IPS DF 4.7 (cell line): ENCODE data around the gene ITGB5.
A peak's percentile ranks its signal among the peaks of the same experiment; 100 is the strongest.

Source experiments
- DNase-seq: peaks from one replicate; pipeline ENCODE4 v3.0.0-alpha.2; 2013; ENCODE audit warnings: low spot score; ENCODE audit errors: extremely low read depth

ITGB5 gene

DNA sequence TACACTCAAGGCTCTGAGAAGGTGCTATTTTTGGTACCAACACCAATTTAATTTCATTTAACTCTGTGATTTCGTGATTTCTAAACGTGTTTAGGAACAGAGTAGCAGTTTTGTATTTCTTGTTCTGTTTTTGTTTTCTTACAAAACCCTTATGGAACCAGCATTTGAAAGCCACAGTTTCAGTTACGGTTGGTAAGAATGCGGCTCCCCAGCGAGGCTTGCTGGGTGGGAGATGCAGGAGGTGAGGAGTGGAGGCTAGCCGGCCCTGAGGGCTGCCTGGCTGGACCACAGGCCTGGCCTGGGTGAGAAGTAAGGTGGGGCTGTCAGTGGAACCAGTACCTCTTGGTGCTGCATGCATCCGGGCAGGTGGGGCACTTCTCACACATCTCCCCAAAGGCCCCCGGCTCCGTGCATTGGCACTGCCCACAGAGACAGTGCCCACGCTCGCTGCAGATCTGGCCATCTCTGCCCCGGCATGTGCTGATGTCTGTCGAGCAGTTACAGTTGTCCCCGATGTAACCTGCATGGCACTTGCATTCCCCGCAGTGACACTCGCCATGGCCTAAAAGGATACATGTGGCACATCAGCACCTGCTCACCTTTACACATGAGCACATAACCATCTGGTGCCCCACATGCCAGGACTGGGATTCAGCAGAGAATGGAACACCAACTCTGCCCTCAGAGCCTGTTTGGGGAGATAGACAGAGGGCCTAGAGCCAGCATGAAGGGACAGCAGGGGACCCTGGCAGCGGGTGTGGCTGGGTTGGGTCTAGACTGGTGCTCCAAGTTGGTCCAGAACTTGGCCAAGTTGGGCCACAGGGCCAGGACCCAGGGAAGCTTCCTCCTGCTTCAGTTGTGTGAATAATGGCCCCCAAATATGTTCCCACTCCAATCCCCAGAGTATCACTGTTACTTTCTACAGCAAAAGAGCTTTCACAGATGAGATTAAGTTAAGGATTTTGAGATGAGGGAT, 113.5 kb downstream of the ITGB5 start:
- no peak for DNase-seq

DNA sequence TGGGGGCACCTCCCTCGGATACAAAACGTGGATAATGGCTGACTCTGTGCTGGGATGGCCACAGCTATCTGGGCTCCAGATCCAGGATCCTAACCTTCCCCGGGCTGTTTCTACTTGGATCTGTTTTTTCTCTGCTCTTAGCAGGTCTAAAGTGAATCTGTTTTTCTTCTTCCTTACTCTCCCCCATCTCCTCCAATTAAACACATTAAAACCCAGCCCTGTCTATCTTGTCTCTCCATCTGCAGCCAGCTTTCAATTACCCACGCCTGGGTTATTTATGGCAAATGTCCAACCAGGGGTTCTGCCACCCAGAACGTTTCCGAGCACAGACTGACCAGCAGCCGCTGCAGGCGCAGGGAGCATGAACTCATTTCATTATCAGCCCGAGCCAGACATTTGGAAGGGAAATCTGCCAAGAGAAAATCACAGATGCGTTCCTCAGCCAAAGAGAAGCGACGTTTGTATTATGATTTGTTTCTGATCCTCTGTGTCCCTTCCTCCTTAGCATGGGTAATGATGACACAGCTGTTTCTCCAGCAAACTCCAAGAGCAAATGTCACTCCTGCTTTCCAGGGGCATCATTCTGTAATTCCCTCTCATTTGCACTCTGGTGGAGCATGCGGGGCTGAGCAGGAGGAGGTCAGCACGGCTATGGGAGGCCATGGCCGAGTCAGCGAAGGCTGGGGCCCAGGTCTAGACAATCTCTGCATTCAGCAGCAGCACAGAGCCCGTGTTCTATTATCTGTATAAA, 114.9 kb downstream of the ITGB5 start:
- no peak for DNase-seq

DNA sequence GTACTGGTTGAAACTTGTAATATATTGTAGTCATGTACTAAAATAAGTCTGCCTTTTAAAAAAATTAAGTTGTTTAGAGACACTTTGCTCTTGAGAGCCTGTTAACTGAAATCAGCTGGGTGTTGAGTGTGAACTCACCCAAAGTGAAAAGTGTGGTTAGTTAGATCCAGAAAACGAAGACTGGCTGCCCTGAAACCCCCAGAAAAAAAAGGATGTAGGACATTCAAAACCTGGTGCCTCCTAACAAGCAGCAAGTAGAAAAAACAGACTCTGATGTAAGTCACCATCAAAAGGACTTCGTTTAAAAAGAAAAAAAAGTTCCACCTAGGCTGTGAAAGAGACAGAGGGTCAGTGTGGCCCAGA, 116.1 kb downstream of the ITGB5 start:
- no peak for DNase-seq

DNA sequence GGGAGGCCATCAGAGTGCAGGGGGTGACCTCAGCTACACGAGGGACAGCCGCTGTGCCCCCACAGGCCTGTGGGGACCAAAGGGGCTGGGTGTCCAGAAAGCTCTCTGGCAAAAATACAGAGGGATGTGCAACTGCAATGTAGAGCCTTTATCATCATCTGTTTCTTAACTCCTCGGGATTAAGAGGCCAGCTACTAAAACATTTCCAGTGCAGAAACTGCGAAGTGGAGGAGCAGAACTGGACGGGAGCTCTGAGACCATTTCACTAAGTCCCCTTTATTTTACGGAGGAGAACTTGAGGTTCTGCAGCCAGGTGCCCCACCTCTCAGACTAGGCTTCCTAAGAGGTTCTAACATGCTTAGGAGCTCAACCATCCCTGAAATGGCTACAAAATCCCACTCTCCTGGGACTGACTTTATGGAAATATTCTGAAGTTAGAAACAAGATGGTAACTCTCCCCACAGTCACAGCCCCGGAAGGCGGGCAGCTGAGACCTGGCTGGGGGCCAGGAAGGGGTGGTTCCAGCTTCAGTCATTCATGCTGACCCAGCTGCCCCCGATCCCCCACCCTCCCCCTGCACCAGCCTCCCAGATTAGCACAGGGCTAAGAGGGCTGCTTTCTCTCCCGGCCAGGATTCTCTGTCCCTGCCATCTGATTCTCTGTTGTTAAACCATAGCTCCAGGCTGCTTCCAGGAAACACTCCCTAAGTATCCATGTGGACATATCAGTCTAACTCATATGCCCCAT, 116.7 kb downstream of the ITGB5 start:
- DNase-seq, result no peak

DNA sequence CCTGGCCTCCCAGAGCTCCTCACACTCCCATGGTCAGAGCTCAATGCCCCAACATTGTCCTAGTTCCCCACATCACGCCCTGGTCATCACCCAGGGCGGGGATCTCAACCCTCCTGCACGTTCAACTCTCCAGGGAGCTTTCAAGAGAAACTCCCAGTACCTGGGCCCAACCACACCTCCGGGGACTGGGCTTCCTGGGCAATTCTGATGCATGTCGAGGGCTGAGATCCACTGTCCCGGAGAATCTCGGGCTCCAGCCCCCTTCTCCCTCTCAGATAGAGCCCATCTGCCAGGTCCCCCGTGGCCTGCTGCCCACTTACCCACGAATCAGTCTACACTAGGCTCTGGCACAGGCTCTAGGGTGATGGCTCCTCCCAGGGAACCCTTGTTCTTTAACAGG, 117.7 kb downstream of the ITGB5 start:
- no peak for DNase-seq

DNA sequence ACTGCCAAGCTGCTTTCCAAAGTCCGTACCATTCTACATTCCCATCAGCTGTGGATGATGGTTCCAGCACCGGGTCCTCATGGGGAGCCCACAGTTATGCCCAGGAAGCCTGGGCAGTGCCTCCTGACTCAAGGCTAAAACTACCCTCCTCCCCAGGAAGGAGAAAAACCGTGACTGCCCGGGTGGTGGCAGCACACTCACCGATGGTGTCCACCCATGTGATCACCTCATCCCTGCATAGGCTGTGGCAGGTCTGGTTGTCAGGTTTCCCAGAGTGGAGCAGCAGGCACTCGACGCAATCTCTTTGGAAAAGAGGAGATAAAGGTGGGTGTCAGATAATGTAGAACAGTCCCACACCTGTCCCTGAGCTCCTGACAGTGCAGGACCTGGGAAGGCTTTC, 118.4 kb downstream of the ITGB5 start:
- DNase-seq, result no peak

DNA sequence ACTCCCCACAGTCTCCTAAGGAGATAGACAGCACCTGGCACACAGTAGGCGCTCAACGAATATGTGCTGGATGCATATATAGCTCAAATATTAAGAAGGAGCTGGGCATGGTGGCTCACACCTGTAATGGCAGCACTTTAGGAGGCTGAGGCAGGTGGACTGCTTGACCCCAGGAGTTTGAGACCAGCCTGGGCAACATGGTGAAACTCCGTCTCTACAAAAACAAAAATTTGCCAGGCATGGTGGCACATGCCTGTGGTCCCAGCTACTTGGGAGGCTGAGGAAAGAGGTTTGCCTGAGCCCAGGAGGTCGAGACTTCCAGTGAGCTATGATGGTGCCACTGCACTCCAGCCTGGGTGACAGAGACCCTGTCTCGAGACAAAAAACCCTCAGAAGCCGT, 119.5 kb downstream of the ITGB5 start:
- no peak for DNase-seq

DNA sequence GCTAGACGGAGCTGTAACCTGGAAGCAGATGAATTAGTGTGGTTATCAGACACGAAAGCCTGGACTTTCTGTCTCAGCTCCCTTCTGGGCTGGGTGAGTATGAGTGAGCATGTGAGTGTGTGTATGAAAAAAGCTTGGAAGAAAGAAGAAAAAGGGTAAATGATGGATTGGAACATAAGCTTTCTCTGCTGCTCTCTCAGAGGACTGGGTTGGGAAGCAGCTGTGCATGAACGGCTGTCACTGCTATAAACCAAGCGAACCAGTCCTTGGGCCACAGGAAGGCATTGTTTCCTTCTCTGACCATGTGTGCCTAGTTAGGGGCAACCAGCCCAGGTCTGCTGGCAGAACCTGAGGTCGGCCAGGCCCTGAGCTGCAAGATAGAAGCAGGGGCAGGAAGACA, 119.9 kb downstream of the ITGB5 start:
- no peak for DNase-seq

DNA sequence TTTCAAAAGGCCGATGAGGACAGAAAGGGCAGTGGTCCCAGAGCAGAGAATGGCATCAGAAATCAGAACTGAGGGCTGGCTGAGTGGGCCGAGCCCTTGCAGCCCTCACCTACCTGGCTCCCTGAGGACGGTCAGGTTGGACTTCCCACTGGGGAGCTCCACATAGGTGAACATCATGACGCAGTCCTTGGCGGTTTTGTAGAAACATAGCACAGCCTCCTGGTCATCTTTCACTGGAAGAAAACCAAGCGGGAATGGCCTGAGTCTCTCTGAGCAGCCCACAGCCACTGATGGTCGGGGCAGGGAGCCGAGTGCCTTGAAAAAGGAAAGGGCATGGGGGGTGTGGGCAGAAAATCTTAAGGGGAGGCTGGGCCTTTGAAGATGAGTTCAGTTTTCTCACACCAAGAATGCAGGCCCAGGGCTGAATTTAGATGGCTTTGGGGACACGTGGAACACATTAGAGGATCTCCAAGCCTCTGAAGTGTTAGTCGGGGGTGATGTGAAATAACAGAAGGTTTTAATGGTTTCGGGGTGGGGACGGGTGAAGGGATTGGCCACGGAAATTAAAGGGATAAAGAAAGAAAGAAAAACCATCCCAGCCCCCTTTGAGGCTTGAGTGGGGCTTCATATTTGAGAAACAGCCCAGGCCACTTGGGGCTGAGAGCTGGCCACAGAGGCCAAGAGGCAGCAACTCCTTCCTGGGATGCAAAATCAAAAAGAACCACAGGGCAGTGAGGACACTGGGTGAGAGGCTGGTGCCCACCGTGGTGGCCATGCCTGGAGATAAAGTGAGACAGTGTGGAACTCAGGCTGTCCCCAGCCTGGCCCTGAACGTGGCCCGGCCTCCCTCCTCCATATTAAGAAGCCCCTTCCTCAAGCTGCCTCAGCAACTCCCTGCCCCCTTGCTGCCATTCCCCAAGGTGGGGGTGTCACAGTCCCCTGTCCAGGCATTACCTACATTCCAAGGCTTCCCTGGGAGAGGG, 120.8 kb downstream of the ITGB5 start:
- DNase-seq, result no peak

DNA sequence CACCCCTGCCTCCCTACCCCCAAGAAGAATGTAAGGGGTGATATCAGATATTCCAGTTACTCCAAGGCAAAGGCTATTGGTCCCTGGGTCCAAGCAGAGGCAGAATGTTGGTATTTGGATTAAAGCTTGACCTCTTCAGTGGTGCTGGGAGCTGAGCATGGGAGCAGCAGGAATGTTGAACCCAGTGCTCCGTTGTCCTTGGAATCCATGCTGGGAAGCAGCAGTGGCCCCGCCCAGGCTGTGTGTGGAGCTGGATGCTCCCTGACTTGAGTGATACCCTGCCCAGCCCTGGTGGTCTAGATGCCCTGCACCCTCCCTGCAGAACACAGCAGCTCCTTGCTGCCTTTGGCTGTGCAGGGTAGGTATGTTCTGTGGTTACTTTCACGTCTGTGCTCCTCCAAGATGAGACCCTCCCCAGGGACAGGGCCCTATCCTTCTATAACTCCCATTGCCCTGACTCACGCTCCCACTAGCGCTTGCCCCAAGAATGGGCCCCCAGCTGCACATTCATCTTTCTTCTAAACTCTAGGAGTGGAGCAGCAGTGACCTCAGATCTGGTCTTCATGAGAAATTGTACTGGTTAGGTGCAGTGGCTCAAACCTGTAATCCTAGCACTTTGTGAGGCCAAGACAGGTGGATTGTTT, 121.8 kb downstream of the ITGB5 start:
- DNase-seq, result no peak

DNA sequence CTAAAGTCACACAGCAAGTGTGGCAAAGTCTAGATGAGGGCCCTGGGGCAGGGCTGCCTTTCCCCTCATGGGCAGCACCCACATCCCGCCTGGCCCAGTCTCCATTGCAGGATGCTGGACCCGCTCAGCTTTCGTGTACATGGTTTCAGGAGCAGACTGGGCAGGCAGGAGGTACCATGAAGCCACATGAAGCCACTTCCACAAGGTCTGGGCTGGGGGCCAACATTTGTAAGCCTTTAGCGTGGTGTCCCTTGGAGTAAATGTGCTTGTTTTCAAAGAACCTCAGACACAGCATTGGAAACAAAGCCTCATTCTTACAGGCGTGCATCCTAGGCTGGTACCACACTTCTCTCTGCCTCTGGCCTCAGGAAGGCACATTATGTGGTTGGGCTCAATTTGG, 122.4 kb downstream of the ITGB5 start:
- DNase-seq, result no peak

DNA sequence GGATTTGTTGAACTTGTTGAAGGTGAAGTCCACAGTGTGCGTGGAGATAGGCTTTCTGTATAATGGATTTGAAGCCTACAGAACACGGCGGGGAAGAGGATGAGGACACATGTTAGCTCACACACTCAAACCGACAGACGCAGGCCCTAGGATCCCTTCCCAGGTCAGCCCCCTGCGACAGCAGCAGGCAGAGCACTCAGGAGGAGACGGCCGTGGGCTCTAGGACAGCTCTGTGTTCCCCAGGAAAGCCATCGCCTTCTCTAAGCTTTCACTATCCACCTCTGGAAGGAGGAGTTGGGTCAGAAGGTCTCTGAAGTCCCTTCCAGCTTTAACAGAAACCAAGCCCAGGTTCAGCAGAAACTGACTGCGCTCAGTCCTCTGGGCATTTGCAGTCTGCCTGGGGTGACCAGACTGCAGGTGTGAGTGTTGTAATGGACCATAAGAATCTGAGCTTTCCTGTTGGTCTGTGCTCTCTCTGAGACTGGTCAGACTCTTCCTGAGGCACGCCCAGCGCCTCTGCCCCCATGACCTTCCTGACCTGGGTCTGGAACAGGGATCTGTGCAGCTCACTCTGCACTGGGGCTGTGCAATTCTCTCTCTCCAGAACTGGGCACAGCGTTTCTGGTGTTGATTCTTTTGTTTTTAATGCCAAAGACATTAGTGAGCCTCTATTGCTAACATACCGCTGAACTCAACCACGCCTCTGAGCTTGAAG, 123.4 kb downstream of the ITGB5 start:
- DNase-seq, result no peak

DNA sequence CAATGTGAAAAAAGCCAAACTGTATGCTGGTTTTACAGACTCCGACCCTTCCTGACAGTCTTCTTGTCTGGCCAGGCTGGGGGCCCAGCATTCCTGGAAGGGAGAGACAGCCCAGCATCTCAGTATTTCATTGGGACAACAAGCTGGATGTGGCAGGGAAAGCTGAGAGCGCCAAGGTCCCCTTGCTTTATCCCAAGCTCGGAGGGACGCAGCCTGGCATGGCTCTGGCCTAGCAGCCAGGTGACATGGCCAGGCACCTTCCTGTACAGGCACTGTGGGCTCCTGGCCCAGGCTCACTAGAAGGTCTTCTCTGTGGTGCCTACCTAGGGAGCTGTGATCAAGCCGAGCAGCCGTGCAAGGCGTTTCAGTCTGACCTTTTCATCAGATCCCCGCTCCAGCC, 124.0 kb downstream of the ITGB5 start:
- DNase-seq, result no peak

DNA sequence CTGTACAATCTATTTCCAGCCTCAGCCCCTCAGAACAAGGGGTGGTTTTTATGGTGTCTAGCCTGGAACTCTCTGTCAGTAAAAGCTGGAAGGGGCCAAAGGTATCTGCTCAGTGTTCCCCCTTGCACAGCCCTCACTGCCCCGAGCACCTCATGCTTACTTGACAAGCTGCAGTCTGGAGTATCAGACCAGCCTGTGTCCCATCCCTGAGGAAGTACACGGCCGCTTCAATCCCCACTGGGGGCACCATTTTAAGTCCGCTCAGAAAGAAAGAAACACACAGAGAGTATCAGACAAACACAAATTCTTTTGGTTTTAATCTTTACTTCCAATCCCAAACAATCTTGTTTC, 124.5 kb downstream of the ITGB5 start:
- no peak for DNase-seq

DNA sequence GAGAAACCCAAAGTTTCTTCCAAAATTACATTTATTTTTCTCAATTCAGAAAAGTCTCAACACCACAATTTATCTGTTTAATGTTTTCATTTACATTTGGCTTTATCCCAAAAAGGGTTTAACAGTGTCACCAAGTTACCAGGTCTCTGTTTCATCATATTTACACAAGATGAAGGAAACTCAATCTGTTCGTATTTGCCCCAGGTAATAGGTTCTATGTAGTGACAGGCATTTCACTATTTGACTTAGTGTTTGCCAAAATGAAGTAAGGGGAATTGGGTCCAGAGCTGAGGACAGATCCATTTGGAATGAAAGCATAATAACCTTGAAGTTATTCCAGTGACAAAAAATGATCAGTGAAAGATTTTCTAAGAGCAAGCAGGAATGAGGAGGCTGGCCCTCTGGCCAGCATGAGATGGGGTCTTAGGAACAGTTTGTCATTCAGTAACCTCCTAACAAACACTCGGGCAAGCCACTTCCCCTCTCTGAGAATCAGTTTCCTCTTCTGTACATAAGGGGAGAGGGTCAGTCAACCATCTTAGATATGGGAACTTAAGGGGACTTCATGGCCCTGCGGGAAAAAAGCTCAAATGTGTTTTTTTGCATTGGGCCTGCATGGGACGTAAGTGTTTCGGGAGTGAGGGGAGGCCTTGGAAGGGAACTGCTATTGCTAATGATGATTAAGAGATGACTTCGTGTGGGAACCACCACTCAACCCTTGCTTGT, 125.1 kb downstream of the ITGB5 start:
- DNase-seq, result no peak

DNA sequence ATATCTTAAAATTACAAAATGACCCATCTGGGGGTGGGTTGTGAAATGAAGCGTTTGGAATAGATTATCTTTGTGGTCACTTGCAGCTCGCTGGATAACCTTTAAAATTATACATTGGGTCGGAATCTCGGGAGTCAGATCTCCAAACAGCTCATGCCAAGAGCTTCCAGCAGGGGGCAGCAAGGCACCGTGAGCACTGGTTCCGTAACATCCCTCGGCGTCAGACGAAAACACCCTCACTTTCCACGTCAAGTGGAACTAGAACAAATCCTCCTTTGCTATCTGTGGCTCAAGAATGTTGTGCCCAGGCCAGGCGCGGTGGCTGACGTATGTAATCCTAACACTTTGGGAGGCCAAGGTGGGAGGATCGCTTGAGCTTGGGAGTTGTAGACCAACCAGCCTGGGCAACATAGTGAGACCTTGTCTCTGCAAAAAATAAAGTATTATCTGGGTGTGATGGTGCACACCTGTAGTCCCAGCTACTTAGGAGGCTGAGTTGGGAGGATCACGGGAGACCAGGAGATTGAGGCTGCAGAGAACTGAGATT, 125.8 kb downstream of the ITGB5 start:
- peak; percentile 68 for DNase-seq

DNA sequence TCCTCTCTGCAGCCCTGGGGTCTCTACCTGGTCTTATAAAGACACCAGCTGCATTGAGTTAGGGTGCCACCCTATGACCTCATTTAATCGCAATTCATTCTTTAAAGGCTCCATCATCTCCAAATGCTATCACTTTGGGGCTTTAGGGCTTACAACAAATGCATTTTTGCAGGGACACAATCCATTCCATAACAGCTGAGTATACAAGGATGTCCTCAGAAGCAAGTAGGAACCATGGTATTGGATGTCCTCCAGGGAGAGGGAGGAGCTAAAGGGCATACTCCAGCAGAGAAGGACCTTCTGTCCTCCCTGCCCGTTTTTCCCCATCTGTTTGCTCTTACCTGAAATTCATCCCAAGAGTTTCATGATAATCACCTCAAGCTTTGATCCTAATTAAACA, 126.6 kb downstream of the ITGB5 start:
- DNase-seq, result no peak

DNA sequence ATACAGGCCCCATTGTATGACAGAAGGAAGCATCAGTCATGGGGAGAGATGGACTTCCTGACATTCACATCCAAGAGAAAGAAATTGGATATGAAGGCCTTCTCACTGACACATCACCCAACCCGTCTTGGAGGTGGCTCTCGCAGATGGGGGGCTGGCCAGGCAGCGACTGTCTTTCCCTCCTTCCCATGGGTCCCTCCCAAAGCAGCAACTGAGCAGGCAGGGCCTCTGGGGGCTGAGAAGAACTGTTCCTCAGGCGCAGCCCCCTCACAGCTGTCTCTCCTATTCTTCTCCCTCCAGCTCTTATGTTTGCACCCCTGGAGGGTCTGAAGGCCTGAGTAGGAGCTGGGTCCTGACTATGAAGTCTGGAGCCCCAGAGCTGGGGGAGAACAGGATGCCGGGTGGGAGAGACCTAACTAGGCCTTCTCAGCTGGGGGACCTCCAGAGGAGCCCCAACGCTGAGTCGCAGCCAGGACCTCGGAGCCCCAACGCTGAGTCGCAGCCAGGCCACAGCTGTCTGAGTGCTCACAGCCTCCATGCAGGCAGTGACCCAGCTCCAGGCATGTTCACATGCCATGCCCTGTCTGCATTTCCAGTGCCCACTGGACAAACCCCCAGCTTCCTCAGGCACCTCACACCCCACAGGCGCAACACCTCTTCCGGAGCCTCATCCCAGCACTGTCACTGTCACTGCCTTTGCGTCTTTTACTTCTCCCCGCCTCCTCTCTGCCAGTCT, 127.3 kb downstream of the ITGB5 start:
- DNase-seq, result no peak
